CD4-positive, CD25-positive, alpha-beta regulatory T cell (primary cell): Measurements from ENCODE around the gene COL26A1. TPM values are rescaled to one million over a fixed set of nuclear protein-coding genes. Genes with fewer than 3 reads are reported as not detected.
"Not testable (repeated sequence)": the region's sequence is repeated elsewhere in the genome, so short reads cannot be mapped to it uniquely, and the experiment has no call there.

Experiments used
- ATAC-seq, 2 donors: fragments of 150-1000 bp; cut with Tn5 transposase; one replicate each; pipeline ENCODE4 v1.10.0; 2021; ENCODE audit warnings: low read depth in 2 of 2, moderate number of reproducible peaks in 2 of 2, moderate library complexity in 1 of 2
- DNase-seq, 3 donors: peaks; one replicate each; pipeline versions ENCODE4 v3.0.0 to v3.0.0-alpha.2; 2012 to 2022; ENCODE audit warnings: mixed read lengths in 1 of 3
- H3K27ac ChIP-seq: one replicate; pipeline ENCODE4 v1.7.0; 2013; ENCODE audit warnings: mild to moderate bottlenecking, low read length; ENCODE audit not compliant: insufficient read depth, poor library complexity, severe bottlenecking
- H3K27me3 ChIP-seq: one replicate; pipeline ENCODE4 v1.7.0; 2013; ENCODE audit warnings: low read length; ENCODE audit not compliant: control insufficient read depth, insufficient read depth
- H3K36me3 ChIP-seq: one replicate; pipeline ENCODE4 v1.7.0; 2013; ENCODE audit warnings: mild to moderate bottlenecking, low read length, moderate library complexity; ENCODE audit not compliant: control insufficient read depth, insufficient read depth
- H3K4me1 ChIP-seq: 2 replicates; pipeline ENCODE4 v1.7.0; 2013; ENCODE audit warnings: mild to moderate bottlenecking, low read length; ENCODE audit not compliant: insufficient read depth, control insufficient read depth, poor library complexity, severe bottlenecking
- H3K4me3 ChIP-seq: one replicate; pipeline ENCODE4 v1.7.0; 2013; ENCODE audit warnings: low read depth, mild to moderate bottlenecking, low read length, moderate library complexity
- H3K9me3 ChIP-seq, 2 experiments: 1 replicate in 1 of 2; 2 replicates in 1 of 2; pipeline ENCODE4 v1.7.0; 2013; ENCODE audit warnings: low read length in 2 of 2, mild to moderate bottlenecking in 1 of 2, moderate library complexity in 1 of 2; ENCODE audit not compliant: control insufficient read depth in 2 of 2
- H3K27ac Mint-ChIP-seq, 3 donors: one replicate each; pipeline ENCODE4 v1.8.0; 2020 to 2022; ENCODE audit warnings: mild to moderate bottlenecking in 3 of 3, mixed read lengths in 3 of 3, moderate library complexity in 2 of 3
- H3K27me3 Mint-ChIP-seq: one replicate; pipeline ENCODE4 v1.8.0; 2022; ENCODE audit warnings: mild to moderate bottlenecking, mixed read lengths
- H3K36me3 Mint-ChIP-seq: one replicate; pipeline ENCODE4 v1.8.0; 2020; ENCODE audit warnings: mixed read lengths
- H3K4me1 Mint-ChIP-seq, 4 donors: one replicate each; pipeline ENCODE4 v1.8.0; 2020 to 2022; ENCODE audit warnings: mixed read lengths in 4 of 4, mild to moderate bottlenecking in 1 of 4
- H3K4me3 Mint-ChIP-seq, 4 donors: one replicate each; pipeline ENCODE4 v1.8.0; 2020 to 2022; ENCODE audit warnings: mild to moderate bottlenecking in 4 of 4, mixed read lengths in 4 of 4, moderate library complexity in 3 of 4
- H3K9me3 Mint-ChIP-seq, 7 donors: one replicate each; pipeline ENCODE4 v1.8.0; 2020 to 2022; ENCODE audit warnings: mixed read lengths in 7 of 7, mild to moderate bottlenecking in 3 of 7, moderate library complexity in 2 of 7
- polyA plus RNA-seq, 4 donors: library from polyadenylated mRNA; unstranded; fragments of 300-500 nt; fragmentation: Illumina TruSeq; gene quantifications; one replicate each; pipeline ENCODE4 v1.2.3, GENCODE V29; 2021
- total RNA-seq: library from RNA; stranded (reverse); gene quantifications from one replicate; pipeline ENCODE4 v1.2.3, GENCODE V29; 2022

Gene COL26A1
- total and polyA plus RNA-seq, 5 donors from 2014 or later, result not detected

- Mint-ChIP-seq H3K27me3 (peaks cover 4% of the 10 kb centered on the region), H3K4me1 (peaks cover 0 to 14% (median 1%) of the 10 kb centered on the region in 4 donors), H3K4me3 (peak overlapping the region in 2 of 4 donors; percentile 48 to 55), H3K36me3 (no peaks in the 10 kb centered on the region), H3K27ac (peak overlapping the region in 2 of 3 donors; percentile 55 to 83), H3K9me3 (no peaks in the 10 kb centered on the region)
- Histone ChIP-seq H3K27me3 (no peaks in the 10 kb centered on the region), H3K36me3 (no peaks in the 10 kb centered on the region), H3K4me1 (no peaks in the 10 kb centered on the region), H3K9me3 (no peaks in the 10 kb centered on the region), H3K4me3 (no peak overlapping the region), H3K27ac (no peak overlapping the region)
- ATAC-seq (peak in 1 of 2 donors; percentile 57), DNase-seq (peak in 1 of 3 donors; percentile 73)
Observed at GRCh38 chr7:101465576-101466196, 103.0 kb downstream of the COL26A1 start.

- H3K27me3 Mint-ChIP-seq, result no peaks in the 10 kb centered on the region
- Histone ChIP-seq H3K27ac (no peak overlapping the region), H3K27me3 (no peaks in the 10 kb centered on the region), H3K9me3 (no peaks in the 10 kb centered on the region), H3K36me3 (no peaks in the 10 kb centered on the region), H3K4me3 (no peak overlapping the region), H3K4me1 (no peaks in the 10 kb centered on the region)
- H3K4me1 Mint-ChIP-seq, result peaks cover 0 to 14% (median 1%) of the 10 kb centered on the region in 4 donors
- no peak overlapping the region for H3K4me3 Mint-ChIP-seq
- ATAC-seq (no peak), DNase-seq (no peak)
- H3K36me3 Mint-ChIP-seq, result no peaks in the 10 kb centered on the region
- no peaks in the 10 kb centered on the region for H3K9me3 Mint-ChIP-seq
- no peak overlapping the region for H3K27ac Mint-ChIP-seq
Observed at GRCh38 chr7:101466871-101467270, 104.2 kb downstream of the COL26A1 start.

DNA sequence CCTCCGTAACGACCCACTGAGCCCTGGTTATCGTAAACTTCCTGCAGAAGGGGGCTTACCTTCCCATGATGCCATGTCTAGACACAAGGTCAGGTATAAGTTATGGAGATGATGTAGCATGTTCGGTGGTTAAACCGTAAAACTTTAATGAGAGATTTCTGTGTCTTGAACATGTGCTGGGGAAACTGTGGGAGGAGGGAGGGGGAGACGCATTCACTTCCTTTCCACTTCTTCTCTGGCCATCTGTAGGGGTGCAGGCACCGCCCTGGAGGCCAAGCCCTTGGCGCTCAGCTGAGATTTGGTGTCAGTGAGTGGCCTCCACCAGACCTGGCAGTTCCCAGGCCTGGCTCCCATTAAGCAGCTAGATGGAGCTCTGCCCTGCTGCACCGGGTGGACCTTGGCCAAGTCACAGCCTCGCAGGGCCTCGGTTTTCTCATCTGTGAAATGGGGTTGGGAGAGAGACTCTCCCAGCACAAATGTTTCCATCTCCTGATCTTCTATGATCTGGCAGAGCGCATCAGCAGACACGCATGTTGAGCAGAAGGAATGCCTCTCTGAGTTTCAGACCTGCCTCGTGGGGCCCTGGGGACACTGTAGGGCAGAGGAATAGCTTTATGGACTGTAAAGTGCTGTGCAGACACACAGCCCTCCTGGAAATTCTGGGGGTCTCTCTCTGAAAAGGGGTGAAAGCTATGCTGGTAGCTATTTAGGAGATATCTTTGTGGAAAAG lies 106.0 kb downstream of the COL26A1 start:
- Histone ChIP-seq H3K9me3 (no peaks in the 10 kb centered on the region), H3K4me3 (no peak overlapping the region), H3K4me1 (no peaks in the 10 kb centered on the region), H3K27ac (no peak overlapping the region), H3K27me3 (no peaks in the 10 kb centered on the region), H3K36me3 (no peaks in the 10 kb centered on the region)
- peak overlapping the region in 1 of 4 donors; percentile 85 for H3K4me3 Mint-ChIP-seq
- no peaks in the 10 kb centered on the region for H3K27me3 Mint-ChIP-seq
- DNase-seq (no peak), ATAC-seq (no peak)
- no peaks in the 10 kb centered on the region for H3K9me3 Mint-ChIP-seq
- peak overlapping the region in 1 of 3 donors; percentile 25 for H3K27ac Mint-ChIP-seq
- peaks cover 0 to 14% (median 1%) of the 10 kb centered on the region in 4 donors for H3K4me1 Mint-ChIP-seq
- H3K36me3 Mint-ChIP-seq, result no peaks in the 10 kb centered on the region

DNA sequence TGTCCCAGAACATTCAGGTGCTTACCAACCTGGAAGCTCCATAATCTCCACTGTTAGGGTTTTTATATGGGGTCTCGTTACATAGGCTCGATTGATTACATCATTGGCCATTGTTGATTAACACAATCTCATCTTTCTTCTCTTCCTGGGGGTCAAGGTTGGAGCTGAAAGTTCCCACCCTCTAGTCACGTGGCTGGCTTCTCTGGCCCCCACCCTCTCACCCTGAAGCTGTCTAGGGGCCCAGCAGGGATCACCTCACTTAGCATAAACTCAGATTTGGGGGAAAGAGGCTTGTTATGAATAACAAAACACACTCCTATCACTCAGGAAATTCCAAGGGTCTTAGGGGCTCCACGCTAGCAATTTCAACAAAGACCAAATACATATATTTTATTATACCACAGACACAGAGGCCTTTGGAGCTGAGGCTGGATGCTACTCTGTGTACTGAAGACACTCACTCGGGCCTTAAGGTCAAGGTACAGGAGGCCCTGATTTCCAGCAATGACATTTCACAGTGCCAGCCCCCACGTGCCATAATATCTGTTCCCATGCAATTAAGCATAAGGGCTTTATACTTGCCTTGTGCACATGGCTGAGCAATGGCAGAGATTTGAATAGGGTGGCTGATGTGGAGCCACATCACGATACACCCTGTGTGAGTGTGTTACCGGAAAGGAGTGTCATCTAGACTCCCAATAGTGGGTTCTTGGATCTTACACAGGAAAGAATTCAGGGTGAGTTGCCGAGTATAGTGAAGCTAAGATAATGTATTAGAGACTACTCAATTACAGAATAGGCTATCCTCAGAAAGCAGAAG lies 108.2 kb downstream of the COL26A1 start:
- no peaks in the 10 kb centered on the region for H3K36me3 Mint-ChIP-seq
- ATAC-seq (no peak), DNase-seq (no peak)
- no peaks in the 10 kb centered on the region for H3K27me3 ChIP-seq
- H3K27ac ChIP-seq, result no peak overlapping the region
- H3K4me1 ChIP-seq, result no peaks in the 10 kb centered on the region
- no peaks in the 10 kb centered on the region for H3K9me3 ChIP-seq
- H3K4me1 Mint-ChIP-seq, result peaks cover 0 to 6% (median 0%) of the 10 kb centered on the region in 4 donors
- peaks cover 0 to under 1% (median 0%) of the 10 kb centered on the region in 7 donors for H3K9me3 Mint-ChIP-seq
- H3K27ac Mint-ChIP-seq, result no peak overlapping the region
- H3K27me3 Mint-ChIP-seq, result no peaks in the 10 kb centered on the region
- H3K36me3 ChIP-seq, result no peaks in the 10 kb centered on the region
- no peak overlapping the region for H3K4me3 Mint-ChIP-seq
- no peak overlapping the region for H3K4me3 ChIP-seq

GRCh38 chr7:101474178-101474577 lies 111.5 kb downstream of the COL26A1 start:
- no peak overlapping the region for H3K4me3 ChIP-seq
- Mint-ChIP-seq H3K4me3 (no peak overlapping the region), H3K27me3 (peaks cover 4% of the 10 kb centered on the region), H3K9me3 (peaks cover 0 to 6% (median 5%) of the 10 kb centered on the region in 7 donors), H3K36me3 (no peaks in the 10 kb centered on the region), H3K27ac (no peak overlapping the region), H3K4me1 (no peaks in the 10 kb centered on the region)
- H3K4me1 ChIP-seq, result no peaks in the 10 kb centered on the region
- H3K9me3 ChIP-seq, result peaks cover 4 to 6% of the 10 kb centered on the region in 2 experiments
- ATAC-seq (no peak), DNase-seq (no peak)
- no peaks in the 10 kb centered on the region for H3K36me3 ChIP-seq
- H3K27ac ChIP-seq, result no peak overlapping the region
- no peaks in the 10 kb centered on the region for H3K27me3 ChIP-seq

DNA sequence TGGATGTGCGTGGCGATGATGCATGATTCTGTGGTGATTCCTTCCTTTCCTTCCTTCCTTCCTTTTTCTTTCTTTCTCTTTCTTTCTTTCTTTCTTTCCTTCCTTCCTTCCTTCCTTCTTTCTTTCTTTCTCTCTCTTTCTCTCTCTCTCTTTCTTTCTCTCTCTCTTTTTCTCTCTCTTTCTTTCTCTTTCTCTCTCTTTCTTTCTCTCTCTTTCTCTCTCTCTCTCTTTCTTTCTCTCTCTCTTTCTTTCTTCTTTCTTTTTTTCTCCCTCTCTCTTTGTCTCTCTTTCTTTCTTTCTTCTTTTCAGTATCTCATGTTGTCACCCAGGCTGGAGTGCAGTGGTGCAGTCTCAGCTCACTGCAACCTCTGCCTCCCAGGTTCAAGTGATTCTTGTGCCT lies 113.0 kb downstream of the COL26A1 start:
- not testable (repeated sequence) for ATAC-seq, H3K9me3 ChIP-seq, H3K4me3 ChIP-seq, H3K4me1 Mint-ChIP-seq, H3K36me3 Mint-ChIP-seq, DNase-seq, H3K36me3 ChIP-seq, H3K27me3 ChIP-seq, H3K27ac ChIP-seq, H3K4me1 ChIP-seq, H3K4me3 Mint-ChIP-seq, H3K27me3 Mint-ChIP-seq
- Mint-ChIP-seq H3K27ac (peak overlapping the region in 1 of 3 donors; percentile 74), H3K9me3 (peaks cover 0 to 19% (median 9%) of the 10 kb centered on the region in 7 donors)

DNA sequence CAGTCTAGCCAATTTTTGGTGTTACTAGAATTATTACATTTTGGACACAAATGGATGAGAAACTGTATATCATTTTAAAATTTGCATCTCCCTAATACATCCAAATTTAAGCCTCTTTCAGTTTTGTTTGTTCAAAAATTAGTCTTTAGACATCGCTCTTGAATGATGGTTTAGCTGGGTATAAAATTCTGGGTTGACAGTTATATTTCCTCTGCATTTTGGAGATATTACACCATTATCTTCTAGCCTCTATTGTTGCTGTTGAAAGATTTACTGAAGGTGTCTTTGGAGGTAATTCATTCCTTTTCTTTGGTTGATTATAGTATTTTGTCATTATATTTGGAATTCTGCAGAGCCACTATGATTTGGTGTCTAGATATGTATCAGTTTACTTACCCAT lies 116.5 kb downstream of the COL26A1 start:
- Mint-ChIP-seq H3K27me3 (peaks cover 7% of the 10 kb centered on the region), H3K27ac (no peak overlapping the region), H3K4me3 (no peak overlapping the region), H3K4me1 (no peaks in the 10 kb centered on the region), H3K9me3 (peaks cover 0 to 24% (median 9%) of the 10 kb centered on the region in 7 donors), H3K36me3 (no peaks in the 10 kb centered on the region)
- Histone ChIP-seq H3K27me3 (no peaks in the 10 kb centered on the region), H3K36me3 (no peaks in the 10 kb centered on the region), H3K4me3 (no peak overlapping the region), H3K27ac (no peak overlapping the region), H3K9me3 (peaks cover 8 to 9% of the 10 kb centered on the region in 2 experiments), H3K4me1 (no peaks in the 10 kb centered on the region)
- DNase-seq (no peak), ATAC-seq (no peak)
